ENCODE data around the gene CROCC2. TPM values are rescaled to one million over a fixed set of nuclear protein-coding genes. Genes with fewer than 3 reads are reported as not detected.

Gene CROCC2
- total RNA-seq, 1 donor from 2014 or later: 0.12 TPM

- ATAC-seq: no peak
Observed at GRCh38 chr2:240875228-240876034, 30.7 kb upstream of the CROCC2 start.

DNA sequence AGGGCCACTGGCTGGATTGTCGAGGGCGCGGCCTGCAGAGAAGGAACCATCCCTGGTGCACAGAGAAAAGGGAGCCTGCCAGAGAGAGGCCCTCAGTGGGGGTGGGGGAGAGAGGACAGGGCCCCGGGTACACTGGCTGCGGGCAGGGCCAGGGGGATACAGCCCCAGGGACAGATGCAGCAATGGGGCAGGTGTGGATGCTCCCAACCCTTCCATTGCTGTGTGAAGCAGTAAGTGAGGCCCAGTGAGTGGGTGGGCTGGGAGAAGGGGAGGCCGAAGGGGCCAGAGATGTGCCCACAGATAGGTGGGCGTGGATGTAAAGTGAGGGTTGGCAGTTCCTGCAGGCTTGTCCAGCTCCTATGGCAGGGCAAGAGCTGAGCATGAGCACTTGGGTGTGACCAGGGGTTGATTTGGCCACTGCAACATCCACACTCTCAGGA, 30.1 kb upstream of the CROCC2 start:
- no peak for ATAC-seq

GRCh38 chr2:240876475-240877251, 29.5 kb upstream of the CROCC2 start:
- ATAC-seq: no peak

- no peak for ATAC-seq
Observed at GRCh38 chr2:240877460-240878340, 28.4 kb upstream of the CROCC2 start.

GRCh38 chr2:240878341-240878936, 27.7 kb upstream of the CROCC2 start:
- ATAC-seq: peak; percentile 9

- ATAC-seq: peak; percentile 27
Observed at GRCh38 chr2:240879105-240879504, 27.0 kb upstream of the CROCC2 start.

DNA sequence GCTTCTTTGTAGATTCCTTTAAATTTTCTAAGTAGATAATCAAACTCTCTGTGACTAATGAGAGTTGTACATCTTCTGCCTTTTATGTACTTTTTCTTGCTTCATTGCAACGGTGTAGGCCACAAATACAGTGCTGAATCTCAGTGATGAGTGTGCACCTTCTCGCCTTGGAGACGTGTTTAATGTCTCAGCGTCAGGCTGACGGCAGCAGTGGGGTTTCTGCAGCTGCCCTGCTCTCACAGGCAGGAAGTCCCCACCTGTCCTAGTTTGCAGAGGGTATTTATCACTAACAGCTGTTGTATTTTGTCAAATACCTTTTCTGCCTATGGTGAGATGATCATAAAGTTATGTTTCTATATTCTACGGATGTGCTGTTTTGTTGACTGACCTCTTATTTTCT, 24.2 kb upstream of the CROCC2 start:
- ATAC-seq: no peak

GRCh38 chr2:240884221-240884620, 21.9 kb upstream of the CROCC2 start:
- ATAC-seq: no peak

DNA sequence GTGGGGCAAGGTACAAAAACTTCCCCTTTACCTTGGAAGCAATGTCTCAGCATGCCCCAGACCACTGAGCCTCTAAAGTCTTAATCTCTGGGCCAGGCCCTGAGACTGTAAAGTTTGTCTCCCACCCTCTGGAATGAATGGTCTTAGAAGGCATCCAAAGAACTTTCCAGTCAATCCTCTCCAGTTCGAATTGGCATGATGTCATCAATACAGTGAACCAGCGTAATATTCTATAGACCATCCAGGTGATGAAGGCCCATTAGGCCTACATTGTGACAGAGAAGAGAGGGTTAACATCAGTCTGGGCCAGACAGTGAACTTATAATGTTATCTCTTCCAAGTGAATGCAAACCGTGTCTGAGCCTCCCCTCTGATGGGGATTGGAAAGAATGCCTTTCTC, 21.4 kb upstream of the CROCC2 start:
- no peak for ATAC-seq

DNA sequence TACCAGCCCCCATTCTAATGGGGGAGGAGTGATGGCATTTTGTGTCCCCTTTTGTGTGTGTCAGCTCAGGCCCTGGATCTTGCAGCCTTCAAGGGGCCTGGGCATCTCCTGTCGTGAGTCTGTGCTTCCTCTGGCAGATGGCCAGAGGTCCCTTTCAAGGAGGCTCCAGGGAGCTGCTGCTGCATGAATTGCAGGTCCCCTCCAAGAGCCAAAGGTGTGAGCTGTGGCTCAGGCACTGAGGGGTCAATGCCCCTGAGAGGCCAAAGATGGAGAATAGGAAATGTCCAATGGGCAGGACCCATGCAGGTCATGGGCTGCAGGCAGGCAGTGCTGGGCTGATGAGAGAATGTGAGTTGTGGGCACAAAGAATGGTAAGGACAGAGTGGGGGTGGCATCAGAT, 20.6 kb upstream of the CROCC2 start:
- no peak for ATAC-seq

DNA sequence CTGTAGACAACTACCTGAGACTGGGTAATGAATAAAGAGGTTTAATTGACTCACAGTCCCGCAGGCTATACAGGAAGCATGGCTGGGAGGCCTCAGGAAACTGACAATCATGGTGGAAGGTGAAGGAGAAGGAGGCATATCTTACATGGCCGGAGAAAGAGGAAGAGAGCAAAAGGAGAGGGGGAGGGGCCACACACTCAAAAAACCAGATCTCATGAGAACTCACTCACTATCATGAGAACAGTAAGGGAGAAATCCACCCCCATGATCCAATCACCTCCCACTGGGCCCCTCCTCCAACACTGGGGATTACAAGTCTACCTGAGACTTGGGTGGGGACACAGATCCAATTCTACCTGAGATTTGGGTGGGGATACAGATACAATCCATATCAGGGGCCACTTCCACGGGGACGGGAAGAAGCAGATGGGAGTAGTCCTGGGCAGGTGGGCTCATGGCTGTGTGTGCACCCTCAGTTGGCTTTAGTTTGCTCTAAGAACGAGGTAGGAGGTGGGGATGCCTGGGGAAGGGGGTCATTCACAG, 20.0 kb upstream of the CROCC2 start:
- ATAC-seq: no peak

DNA sequence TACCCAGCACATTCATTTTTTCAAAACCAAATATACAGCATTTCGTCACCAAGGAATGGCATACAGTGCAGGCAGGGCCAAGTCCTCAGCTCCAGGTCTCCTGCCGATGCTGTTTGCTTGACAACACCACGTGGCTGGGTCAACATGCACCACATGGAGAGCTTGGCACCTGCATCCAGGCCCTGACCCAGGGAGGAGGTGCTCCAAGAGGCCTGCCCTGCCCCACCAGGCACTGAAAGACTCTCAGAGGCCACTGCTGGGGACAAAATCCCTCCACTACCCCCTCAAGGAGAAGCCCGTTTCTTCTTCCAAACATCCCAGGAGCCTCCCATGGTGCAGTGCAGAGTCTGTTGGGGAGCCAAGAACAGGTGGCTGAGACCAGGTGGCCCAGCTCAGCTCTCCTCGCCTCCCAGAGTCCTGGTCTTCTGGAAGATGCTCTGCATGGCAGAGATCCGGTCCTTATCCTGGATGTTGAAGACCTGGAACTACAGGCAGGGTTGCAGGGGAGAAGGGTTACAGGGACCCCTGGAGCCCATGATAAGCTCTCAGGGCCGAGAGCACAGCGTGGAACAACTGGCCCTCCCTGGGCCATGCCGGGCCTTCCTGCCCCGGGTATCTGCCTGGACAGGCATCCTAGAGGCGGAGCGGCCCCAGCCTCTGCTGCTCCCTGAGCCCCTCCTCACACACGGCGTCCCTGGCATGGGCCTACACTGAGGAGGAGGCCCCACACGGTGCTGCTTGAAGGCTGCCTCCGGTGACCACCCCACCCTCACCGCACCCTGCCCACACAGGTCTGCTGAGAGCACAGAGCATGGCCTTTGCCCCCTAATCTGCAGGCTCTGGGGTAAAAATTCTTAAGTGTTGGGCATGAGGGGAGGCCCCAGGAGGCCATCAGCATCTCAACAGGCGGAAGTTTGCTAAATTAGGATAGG, 19.2 kb upstream of the CROCC2 start:
- ATAC-seq: no peak

- ATAC-seq: no peak
Observed at GRCh38 chr2:240887631-240888030, 18.5 kb upstream of the CROCC2 start.

GRCh38 chr2:240888130-240888889, 17.8 kb upstream of the CROCC2 start:
- ATAC-seq: no peak

GRCh38 chr2:240888890-240889573, 17.1 kb upstream of the CROCC2 start:
- ATAC-seq: no peak

GRCh38 chr2:240889601-240890560, 16.3 kb upstream of the CROCC2 start:
- ATAC-seq: no peak

- no peak for ATAC-seq
Observed at GRCh38 chr2:240890691-240891090, 15.4 kb upstream of the CROCC2 start.
